CD4-positive, alpha-beta memory T cell (primary cell): Measurements from ENCODE around the gene FGR. TPM values are rescaled to one million over a fixed set of nuclear protein-coding genes. Genes with fewer than 3 reads are reported as not detected.

Experiments used
- CTCF ChIA-PET: fragments of 350-600 bp; sonication (Branson Sonifier 250); formaldehyde crosslinking; loops from one replicate; lab custom pipeline; 2021; ENCODE audit warnings: inconsistent platforms; ENCODE audit not compliant: partially characterized antibody; lab: Charles Lee
- POLR2A ChIA-PET: fragments of 350-600 bp; sonication (Branson Sonifier 250); formaldehyde crosslinking; loops from one replicate; lab custom pipeline; 2021; ENCODE audit not compliant: partially characterized antibody; lab: Charles Lee
- DNase-seq, 5 donors: peaks; one replicate each; pipeline versions ENCODE4 v3.0.0 to v3.0.0-alpha.2; 2020 to 2022; ENCODE audit warnings: mixed read lengths in 1 of 5
- H3K27ac ChIP-seq: one replicate; pipeline ENCODE4 v1.7.0; 2013; ENCODE audit warnings: low read depth, low read length
- H3K27me3 ChIP-seq: 2 replicates; pipeline ENCODE4 v1.7.0; 2013; ENCODE audit warnings: mild to moderate bottlenecking, low read length, moderate library complexity; ENCODE audit not compliant: insufficient read depth
- H3K36me3 ChIP-seq: 2 replicates; pipeline ENCODE4 v1.7.0; 2013; ENCODE audit warnings: mild to moderate bottlenecking, low read length, moderate library complexity; ENCODE audit not compliant: insufficient read depth
- H3K4me1 ChIP-seq: 2 replicates; pipeline ENCODE4 v1.7.0; 2013; ENCODE audit warnings: mild to moderate bottlenecking, low read length, moderate library complexity; ENCODE audit not compliant: insufficient read depth
- H3K4me3 ChIP-seq, 2 donors: one replicate each; pipeline ENCODE4 v1.7.0; 2013; ENCODE audit warnings: low read length in 2 of 2, mild to moderate bottlenecking in 1 of 2
- H3K9me3 ChIP-seq, 2 donors: one replicate each; pipeline ENCODE4 v1.7.0; 2013; ENCODE audit warnings: low read length in 2 of 2, control low read depth in 1 of 2; ENCODE audit not compliant: control insufficient read depth in 1 of 2
- H3K27ac Mint-ChIP-seq, 7 donors: one replicate each; pipeline ENCODE4 v1.8.0; 2020 to 2021; ENCODE audit warnings: mixed read lengths in 7 of 7, mild to moderate bottlenecking in 6 of 7, inconsistent platforms in 3 of 7, moderate library complexity in 3 of 7
- H3K27me3 Mint-ChIP-seq, 2 donors: one replicate each; pipeline ENCODE4 v1.8.0; 2020 to 2021; ENCODE audit warnings: mixed read lengths in 2 of 2
- H3K36me3 Mint-ChIP-seq, 2 donors: one replicate each; pipeline ENCODE4 v1.8.0; 2020 to 2021; ENCODE audit warnings: mixed read lengths in 2 of 2, inconsistent platforms in 1 of 2, mild to moderate bottlenecking in 1 of 2
- H3K4me1 Mint-ChIP-seq, 4 donors: one replicate each; pipeline ENCODE4 v1.8.0; 2020 to 2021; ENCODE audit warnings: mixed read lengths in 4 of 4, mild to moderate bottlenecking in 1 of 4
- H3K4me3 Mint-ChIP-seq, 8 donors: one replicate each; pipeline ENCODE4 v1.8.0; 2020 to 2021; ENCODE audit warnings: mixed read lengths in 8 of 8, mild to moderate bottlenecking in 7 of 8, moderate library complexity in 6 of 8, inconsistent platforms in 3 of 8
- H3K9me3 Mint-ChIP-seq, 8 donors: one replicate each; pipeline ENCODE4 v1.8.0; 2020 to 2021; ENCODE audit warnings: mixed read lengths in 8 of 8, mild to moderate bottlenecking in 5 of 8, inconsistent platforms in 3 of 8, moderate library complexity in 1 of 8
- intact Hi-C: fragments of 100-400 bp; cut with micrococcal nuclease; formaldehyde crosslinking; loops from one replicate; pipeline ENCODE4 v1.15.1; 2023
- polyA plus RNA-seq, 2 donors: library from polyadenylated mRNA; unstranded; fragments of 300-500 nt; fragmentation: Illumina TruSeq; gene quantifications; one replicate each; pipeline ENCODE4 v1.2.3, GENCODE V29; 2021
- total RNA-seq, 2 experiments: library from RNA; stranded (reverse); gene quantifications; one replicate each; pipeline ENCODE4 v1.2.3, GENCODE V29; 2021

Gene FGR
- total and polyA plus RNA-seq, 4 experiments from 2014 or later = 0.12 to 2.9 (median 1.4) TPM

DNA sequence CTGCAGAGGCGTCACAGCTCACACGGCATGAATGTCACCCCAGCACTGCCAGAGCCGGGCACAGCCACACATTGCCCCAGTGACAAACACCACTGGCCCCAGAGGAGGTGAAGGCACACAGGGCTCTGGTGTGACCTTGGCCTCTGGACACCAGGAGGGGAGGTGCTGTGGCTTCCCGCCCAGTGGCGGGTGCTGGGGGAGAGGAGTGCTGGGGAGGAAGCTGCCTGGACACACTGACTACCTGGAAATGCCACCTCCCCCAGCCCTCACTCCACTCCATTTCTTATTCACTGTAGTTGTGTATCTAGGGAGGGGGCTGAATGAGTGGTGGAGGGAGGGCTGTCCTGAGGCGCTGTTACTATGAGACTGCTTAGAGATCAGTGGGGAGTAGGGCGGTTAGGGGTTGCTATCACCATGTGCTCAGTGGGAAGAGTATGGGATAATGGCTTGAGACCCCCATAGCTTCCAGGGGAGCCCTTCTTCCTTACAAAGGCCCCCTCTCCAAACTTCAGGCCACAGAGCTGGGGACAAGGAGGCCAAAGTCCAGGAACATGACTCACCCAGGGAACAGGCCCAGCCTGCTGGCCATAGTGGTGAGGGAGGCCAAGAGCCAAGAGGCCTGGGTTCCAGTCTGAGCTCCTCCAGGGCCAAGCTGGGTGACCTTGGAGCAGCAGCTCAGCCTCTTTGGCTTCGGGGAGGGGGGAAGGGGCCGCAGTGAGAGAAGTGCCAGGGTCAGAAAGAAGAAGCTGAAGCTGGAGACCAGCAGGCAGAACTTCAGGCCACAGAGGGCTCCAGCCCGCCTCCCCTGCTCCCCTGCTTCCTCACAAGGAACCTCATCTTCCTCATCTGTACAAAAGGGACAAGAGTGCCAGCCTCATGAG, 71.2 kb downstream of the FGR start:
- Mint-ChIP-seq H3K27ac (peak overlapping the region in 1 of 7 donors; percentile 63), H3K4me1 (peaks cover 15 to 36% (median 16%) of the 10 kb centered on the region in 4 donors)
- POLR2A ChIA-PET = interaction anchor here (1.6 kb wide), 1 partner anchor 74 kb away, joined by 4 read pairs; the partner anchor contains the start of gene WASF2

GRCh38 chr1:27563341-27563590, 71.7 kb downstream of the FGR start:
- Histone ChIP-seq H3K4me3 (no peak overlapping the region), H3K27ac (no peak overlapping the region), H3K27me3 (no peaks in the 10 kb centered on the region), H3K4me1 (peaks cover 23% of the 10 kb centered on the region), H3K9me3 (no peaks in the 10 kb centered on the region), H3K36me3 (no peaks in the 10 kb centered on the region)
- Mint-ChIP-seq H3K9me3 (no peaks in the 10 kb centered on the region), H3K27me3 (no peaks in the 10 kb centered on the region), H3K27ac (no peak overlapping the region), H3K4me1 (peaks cover 14 to 33% (median 15%) of the 10 kb centered on the region in 4 donors), H3K36me3 (no peaks in the 10 kb centered on the region), H3K4me3 (no peak overlapping the region)
- intact Hi-C loops = no loop called here
- ChIA-PET POLR2A (interaction anchor here (1.6 kb wide), 1 partner anchor 73 kb away, joined by 4 read pairs; the partner anchor contains the start of gene WASF2), CTCF (no interaction called here)
- peak in 1 of 5 donors; percentile 1 for DNase-seq

More for the DNA sequence above, 71.2 kb downstream of the FGR start:
- H3K9me3 Mint-ChIP-seq = no peaks in the 10 kb centered on the region
- intact Hi-C loops = no loop called here
- Histone ChIP-seq H3K4me3 (no peak overlapping the region), H3K27me3 (no peaks in the 10 kb centered on the region), H3K27ac (no peak overlapping the region), H3K36me3 (no peaks in the 10 kb centered on the region), H3K9me3 (no peaks in the 10 kb centered on the region), H3K4me1 (peaks cover 24% of the 10 kb centered on the region)
- no peaks in the 10 kb centered on the region for H3K36me3 Mint-ChIP-seq
- no peaks in the 10 kb centered on the region for H3K27me3 Mint-ChIP-seq
- no peak overlapping the region for H3K4me3 Mint-ChIP-seq
- CTCF ChIA-PET = interaction anchor here (0.9 to 1.1 kb wide), 2 partner anchors 44 to 161 kb away, joined by 3 to 4 read pairs; no protein-coding TSS in a partner anchor
- DNase-seq = peak in 1 of 5 donors; percentile 22

DNA sequence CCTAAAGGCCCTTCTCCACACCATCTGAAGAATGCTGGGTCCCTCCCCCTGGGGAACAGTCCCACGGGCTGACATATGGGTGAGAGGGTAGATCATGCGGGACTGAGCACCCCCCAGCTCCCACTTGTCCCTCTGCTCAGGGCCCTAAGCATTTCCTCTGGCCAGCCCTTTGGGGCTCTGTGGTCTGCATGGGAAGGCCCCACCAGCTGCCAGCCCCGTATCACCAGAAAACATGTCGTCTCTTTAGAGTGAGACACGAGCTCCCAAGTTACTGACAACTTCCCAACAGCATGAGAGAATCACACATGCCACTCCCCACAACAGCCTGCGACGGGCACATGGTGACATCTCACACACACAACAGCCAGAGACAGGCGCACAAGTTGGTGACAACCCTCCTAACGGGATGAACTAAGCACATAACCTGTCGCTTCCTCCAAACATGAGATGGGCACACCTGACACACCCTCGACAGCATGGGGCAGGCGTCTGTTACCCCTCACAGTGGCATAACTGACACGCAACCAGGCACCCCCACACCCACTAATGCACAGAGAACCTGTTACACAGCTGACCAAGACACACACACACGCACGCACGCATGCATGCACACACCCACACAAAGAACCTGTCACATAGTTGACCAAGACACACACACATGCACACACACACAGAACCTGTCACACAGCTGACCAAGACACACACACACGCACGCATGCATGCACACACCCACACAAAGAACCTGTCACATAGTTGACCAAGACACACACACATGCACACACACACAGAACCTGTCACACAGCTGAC, 72.2 kb downstream of the FGR start:
- H3K27me3 ChIP-seq = no peaks in the 10 kb centered on the region
- no peaks in the 10 kb centered on the region for H3K9me3 ChIP-seq
- H3K27ac ChIP-seq = no peak overlapping the region
- intact Hi-C loops = no loop called here
- H3K36me3 ChIP-seq = no peaks in the 10 kb centered on the region
- Mint-ChIP-seq H3K4me1 (peaks cover 10 to 30% (median 11%) of the 10 kb centered on the region in 4 donors), H3K27ac (peak overlapping the region in 1 of 7 donors; percentile 63), H3K36me3 (no peaks in the 10 kb centered on the region), H3K27me3 (no peaks in the 10 kb centered on the region), H3K4me3 (no peak overlapping the region), H3K9me3 (no peaks in the 10 kb centered on the region)
- H3K4me3 ChIP-seq = no peak overlapping the region
- ChIA-PET CTCF (interaction anchor here (1.0 kb wide), 1 partner anchor 44 kb away, joined by 4 read pairs; no protein-coding TSS in a partner anchor), POLR2A (interaction anchor here (1.6 kb wide), 1 partner anchor 73 kb away, joined by 4 read pairs; the partner anchor contains the start of gene WASF2)
- peaks cover 17% of the 10 kb centered on the region for H3K4me1 ChIP-seq
- peak in 1 of 5 donors; percentile 16 for DNase-seq

Other genes starting within 250 kb of the FGR start
- not detected for gene GPR3, start 242.6 kb downstream of the FGR start, total RNA-seq
- gene GPR3, start 242.6 kb downstream of the FGR start, polyA plus RNA-seq = not detected
- 100 to 1,000 TPM; 163 to 164 TPM for gene WASF2, start 145.0 kb downstream of the FGR start, total RNA-seq
- 10 to 100 TPM; 31.6 to 81.1 TPM for gene WASF2, start 145.0 kb downstream of the FGR start, polyA plus RNA-seq
- 10 to 100 TPM; 18.4 to 19.2 TPM for gene AHDC1, start 31.0 kb downstream of the FGR start, total RNA-seq
- 1 to 10 TPM in 1 of 2 donors, under 1 TPM in 1; 0.02 to 1.7 TPM for gene AHDC1, start 31.0 kb downstream of the FGR start, polyA plus RNA-seq
- gene IFI6, start 37.0 kb upstream of the FGR start, total RNA-seq = 10 to 100 TPM; 23.0 to 24.9 TPM
- gene IFI6, start 37.0 kb upstream of the FGR start, polyA plus RNA-seq = 100 to 1,000 TPM in 1 of 2 donors, 10 to 100 TPM in 1; 61.6 to 139 TPM
- gene FAM76A, start 90.8 kb upstream of the FGR start, total RNA-seq = 10 to 100 TPM; 22.8 to 26.0 TPM
- 10 to 100 TPM in 1 of 2 donors, 1 to 10 TPM in 1; 3.1 to 10.3 TPM for gene FAM76A, start 90.8 kb upstream of the FGR start, polyA plus RNA-seq
- 10 to 100 TPM; 25.2 to 27.5 TPM for gene STX12, start 138.0 kb upstream of the FGR start, total RNA-seq
- 10 to 100 TPM; 13.7 to 17.8 TPM for gene STX12, start 138.0 kb upstream of the FGR start, polyA plus RNA-seq
- 10 to 100 TPM; 40.8 to 45.8 TPM for gene PPP1R8, start 195.6 kb upstream of the FGR start, total RNA-seq
- gene PPP1R8, start 195.6 kb upstream of the FGR start, polyA plus RNA-seq = 10 to 100 TPM; 27.8 to 39.2 TPM
- 10 to 100 TPM; 60.5 to 64.8 TPM for gene THEMIS2, start 237.4 kb upstream of the FGR start, total RNA-seq
- gene THEMIS2, start 237.4 kb upstream of the FGR start, polyA plus RNA-seq = 10 to 100 TPM; 39.3 to 68.5 TPM